ENCODE data around the gene SQSTM1. TPM values are rescaled to one million over a fixed set of nuclear protein-coding genes. Genes with fewer than 3 reads are reported as not detected.

Gene SQSTM1
- total and polyA plus RNA-seq, 4 donors, result 127 to 330 (median 256) TPM

GRCh38 chr5:179794575-179794974 lies 26.1 kb upstream of the SQSTM1 start (continued):
- TF ChIP-seq CTCF (IDR thresholded peaks at IDR 0.05; ENCODE audit: low read depth, low read length, missing input control) (no peak), EGR1 (IDR thresholded peaks at IDR 0.05; ENCODE audit: low read depth in 2 of 2) (no peak), GABPA (IDR thresholded peaks at IDR 0.05 in 1 of 2, conservative IDR thresholded peaks at IDR 0.05 in 1 of 2) (no peak), HNF4A (conservative IDR thresholded peaks at IDR 0.05) (no peak), FOXA1 (IDR thresholded peaks at IDR 0.05) (no peak), HNF4G (IDR thresholded peaks at IDR 0.05) (no peak)

- H3K27ac ChIP-seq (ENCODE audit: low read depth in 1 of 2, low read length in 2 of 2), result no peak overlapping the region
- no peak for TF ChIP-seq SP1 (IDR thresholded peaks at IDR 0.05)
- no peak for TF ChIP-seq CTCF (IDR thresholded peaks at IDR 0.05; ENCODE audit: low read depth, low read length, missing input control)
- TF ChIP-seq JUND (IDR thresholded peaks at IDR 0.05), result no peak
- peak overlapping the region in 1 of 3 donors; percentile 61 for H3K4me3 ChIP-seq (ENCODE audit: low read depth in 1 of 3, low read length in 3 of 3)
- H3K27me3 ChIP-seq (ENCODE audit: control insufficient read depth in 4 of 4, insufficient read depth in 4 of 4, low read length in 3 of 4), result no peaks in the 10 kb centered on the region
- peaks cover 14 to 29% (median 19%) of the 10 kb centered on the region in 4 donors for H3K36me3 ChIP-seq (ENCODE audit: control insufficient read depth in 4 of 4, insufficient read depth in 3 of 4, low read depth in 1 of 4, low read length in 3 of 4)
- no peak for DNase-seq (ENCODE audit: low spot score)
- peak overlapping the region in 1 of 2 donors; percentile 11 for H3K9ac ChIP-seq (ENCODE audit: low read depth in 1 of 2, low read length in 2 of 2)
- peaks cover 0 to 51% (median 31%) of the 10 kb centered on the region in 4 donors for H3K4me1 ChIP-seq (ENCODE audit: control insufficient read depth in 4 of 4, insufficient read depth in 4 of 4, low read length in 3 of 4)
- H3K9me3 ChIP-seq (ENCODE audit: control insufficient read depth in 4 of 4, low read length in 3 of 4), result no peaks in the 10 kb centered on the region
- 16% methylated on average over 53 of the region's 53 CpGs for WGBS
Observed at GRCh38 chr5:179795049-179795862, 25.4 kb upstream of the SQSTM1 start.

DNA sequence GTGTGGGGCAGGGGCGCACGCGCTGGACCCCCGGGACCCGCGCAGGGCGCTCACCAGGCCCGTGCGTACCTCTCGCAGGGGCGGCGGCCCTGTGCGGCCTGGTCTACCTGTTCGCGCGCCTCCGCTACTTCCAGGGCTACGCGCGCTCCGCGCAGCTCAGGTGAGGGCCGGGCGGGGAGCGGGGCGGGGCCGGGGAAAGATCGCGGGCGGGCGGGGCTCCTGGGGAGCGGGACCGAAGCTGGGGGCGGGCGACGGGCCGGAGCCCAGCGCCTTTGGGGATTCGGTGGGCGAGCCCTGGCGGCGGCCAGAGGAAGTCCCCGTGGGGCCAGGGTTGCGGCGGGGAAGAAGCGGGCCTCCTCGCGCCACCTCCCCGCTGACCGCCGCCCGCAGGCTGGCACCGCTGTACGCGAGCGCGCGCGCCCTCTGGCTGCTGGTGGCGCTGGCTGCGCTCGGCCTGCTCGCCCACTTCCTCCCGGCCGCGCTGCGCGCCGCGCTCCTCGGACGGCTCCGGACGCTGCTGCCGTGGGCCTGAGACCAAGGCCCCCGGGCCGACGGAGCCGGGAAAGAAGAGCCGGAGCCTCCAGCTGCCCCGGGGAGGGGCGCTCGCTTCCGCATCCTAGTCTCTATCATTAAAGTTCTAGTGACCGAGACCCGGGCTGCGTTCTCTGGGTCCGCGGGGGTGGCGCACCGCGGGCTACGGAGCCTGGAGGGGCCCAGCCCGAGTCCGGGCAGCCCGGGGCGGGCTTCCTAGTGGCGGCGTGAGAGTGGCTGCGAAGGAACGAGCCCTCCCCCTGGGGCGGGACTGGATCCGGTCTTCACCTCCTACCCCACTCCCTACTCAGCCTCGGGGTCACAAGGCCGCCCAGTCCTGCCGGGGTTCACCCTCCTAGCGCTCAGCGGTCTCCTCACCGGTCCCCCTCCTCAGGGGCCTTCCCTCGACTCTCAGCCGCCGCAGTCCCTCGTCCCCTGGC lies 24.6 kb upstream of the SQSTM1 start:
- Histone ChIP-seq H3K9me3 (ENCODE audit: control insufficient read depth in 4 of 4, low read length in 3 of 4) (no peaks in the 10 kb centered on the region), H3K27ac (ENCODE audit: low read depth in 1 of 2, low read length in 2 of 2) (peak overlapping the region; percentile 58 to 79), H3K4me3 (ENCODE audit: low read depth in 1 of 3, low read length in 3 of 3) (peak overlapping the region in 2 of 3 donors; percentile 35 to 61), H3K4me1 (ENCODE audit: control insufficient read depth in 4 of 4, insufficient read depth in 4 of 4, low read length in 3 of 4) (peaks cover 0 to 51% (median 31%) of the 10 kb centered on the region in 4 donors), H3K27me3 (ENCODE audit: control insufficient read depth in 4 of 4, insufficient read depth in 4 of 4, low read length in 3 of 4) (no peaks in the 10 kb centered on the region), H3K9ac (ENCODE audit: low read depth in 1 of 2, low read length in 2 of 2) (peak overlapping the region in 1 of 2 donors; percentile 11), H3K36me3 (ENCODE audit: control insufficient read depth in 4 of 4, insufficient read depth in 3 of 4, low read depth in 1 of 4, low read length in 3 of 4) (peaks cover 18 to 31% (median 23%) of the 10 kb centered on the region in 4 donors)
- peak; percentile 77 for DNase-seq (ENCODE audit: low spot score)
- TF ChIP-seq FOXA1 (IDR thresholded peaks at IDR 0.05) (peak; percentile 6), HNF4A (conservative IDR thresholded peaks at IDR 0.05) (no peak), GABPA (IDR thresholded peaks at IDR 0.05 in 1 of 2, conservative IDR thresholded peaks at IDR 0.05 in 1 of 2) (no peak), EGR1 (IDR thresholded peaks at IDR 0.05; ENCODE audit: low read depth in 2 of 2) (no peak), SP1 (IDR thresholded peaks at IDR 0.05) (peak; percentile 33), CTCF (IDR thresholded peaks at IDR 0.05; ENCODE audit: low read depth, low read length, missing input control) (peak; percentile 76), RXRA (IDR thresholded peaks at IDR 0.05) (peak; percentile 14 to 42), RAD21 (IDR thresholded peaks at IDR 0.05) (peak; percentile 3 to 45), NR2F2 (IDR thresholded peaks at IDR 0.05) (peak; percentile 31)
- TF ChIP-seq, protein P1, sequence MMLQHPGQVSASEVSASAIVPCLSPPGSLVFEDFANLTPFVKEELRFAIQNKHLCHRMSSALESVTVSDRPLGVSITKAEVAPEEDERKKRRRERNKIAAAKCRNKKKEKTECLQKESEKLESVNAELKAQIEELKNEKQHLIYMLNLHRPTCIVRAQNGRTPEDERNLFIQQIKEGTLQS (IDR thresholded peaks at IDR 0.05), result no peak
- TF ChIP-seq, protein P2, sequence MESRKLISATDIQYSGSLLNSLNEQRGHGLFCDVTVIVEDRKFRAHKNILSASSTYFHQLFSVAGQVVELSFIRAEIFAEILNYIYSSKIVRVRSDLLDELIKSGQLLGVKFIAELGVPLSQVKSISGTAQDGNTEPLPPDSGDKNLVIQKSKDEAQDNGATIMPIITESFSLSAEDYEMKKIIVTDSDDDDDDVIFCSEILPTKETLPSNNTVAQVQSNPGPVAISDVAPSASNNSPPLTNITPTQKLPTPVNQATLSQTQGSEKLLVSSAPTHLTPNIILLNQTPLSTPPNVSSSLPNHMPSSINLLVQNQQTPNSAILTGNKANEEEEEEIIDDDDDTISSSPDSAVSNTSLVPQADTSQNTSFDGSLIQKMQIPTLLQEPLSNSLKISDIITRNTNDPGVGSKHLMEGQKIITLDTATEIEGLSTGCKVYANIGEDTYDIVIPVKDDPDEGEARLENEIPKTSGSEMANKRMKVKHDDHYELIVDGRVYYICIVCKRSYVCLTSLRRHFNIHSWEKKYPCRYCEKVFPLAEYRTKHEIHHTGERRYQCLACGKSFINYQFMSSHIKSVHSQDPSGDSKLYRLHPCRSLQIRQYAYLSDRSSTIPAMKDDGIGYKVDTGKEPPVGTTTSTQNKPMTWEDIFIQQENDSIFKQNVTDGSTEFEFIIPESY (IDR thresholded peaks at IDR 0.05), result no peak
- WGBS, result 2% methylated on average over 113 of the region's 113 CpGs

Data from liver (tissue), 9 donors.